Omental fat pad (tissue), 4 donors: ENCODE measurements around the gene SYT12. TPM values are rescaled to one million over a fixed set of nuclear protein-coding genes. Genes with fewer than 3 reads are reported as not detected.
A peak's percentile ranks its signal among the peaks of the same experiment; 100 is the strongest.

Experiments
- ATAC-seq: fragments of 150-250 bp; one replicate; pipeline ENCODE4 v1.9.1; 2016; ENCODE audit warnings: mild to moderate bottlenecking, moderate library complexity; ENCODE audit not compliant: low FRiP score
- DNase-seq: peaks from one replicate; pipeline ENCODE4 v3.0.0-alpha.2; 2019; ENCODE audit warnings: low spot score
- total RNA-seq, 4 donors: library from RNA; depleted of rRNA; stranded (reverse); fragments of >200 nt; gene quantifications; one replicate each; pipeline ENCODE4 v1.1.0, GENCODE V29; 2016
- TF ChIP-seq, protein P1 (sequence below), 3 donors: fragments of 450-650 bp; IDR thresholded peaks; one replicate each; pipeline ENCODE4 v1.5.1; 2016 to 2017; ENCODE audit warnings: antibody characterized with exemption in 3 of 3, mild to moderate bottlenecking in 3 of 3, moderate library complexity in 2 of 3

The SYT12 gene
- total RNA-seq, 4 donors from 2014 or later, result 0.36 to 1.8 (median 0.37) TPM; not detected in 1

DNA sequence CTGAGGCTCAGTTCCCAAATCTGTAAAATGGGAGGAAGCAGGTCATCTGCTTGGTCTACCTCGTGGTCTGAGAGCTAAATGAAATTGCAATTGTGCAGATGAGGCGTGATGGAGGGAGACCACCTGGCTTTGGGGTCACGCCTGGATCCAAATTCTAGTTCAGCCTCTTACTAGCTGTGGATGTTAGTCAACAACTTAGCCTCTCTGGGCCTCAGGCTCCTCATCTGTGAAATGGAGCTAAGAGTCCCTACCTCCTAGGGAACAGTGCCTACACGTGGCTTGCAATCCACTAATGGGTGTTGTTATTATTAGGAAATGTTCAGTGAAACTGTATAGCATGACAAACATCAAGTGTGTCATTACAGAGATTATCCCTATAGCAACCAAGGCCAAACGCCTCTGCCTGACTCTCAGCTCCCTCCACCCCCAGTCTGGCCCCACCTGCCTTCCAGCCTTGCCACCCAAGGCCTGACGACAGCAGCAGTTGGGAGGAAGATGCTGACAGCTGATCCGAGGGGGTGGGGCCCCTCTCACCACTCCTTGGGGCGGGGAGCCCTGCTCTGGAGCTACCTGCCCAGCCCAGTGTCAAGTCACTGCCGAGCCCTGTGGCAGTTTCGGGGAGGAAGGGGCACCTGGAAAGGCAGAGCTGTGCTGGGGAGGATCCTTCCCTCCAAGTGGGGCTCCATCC lies 32.0 kb downstream of the SYT12 start:
- DNase-seq (no peak), ATAC-seq (peak; percentile 58)
- TF ChIP-seq, protein P1, sequence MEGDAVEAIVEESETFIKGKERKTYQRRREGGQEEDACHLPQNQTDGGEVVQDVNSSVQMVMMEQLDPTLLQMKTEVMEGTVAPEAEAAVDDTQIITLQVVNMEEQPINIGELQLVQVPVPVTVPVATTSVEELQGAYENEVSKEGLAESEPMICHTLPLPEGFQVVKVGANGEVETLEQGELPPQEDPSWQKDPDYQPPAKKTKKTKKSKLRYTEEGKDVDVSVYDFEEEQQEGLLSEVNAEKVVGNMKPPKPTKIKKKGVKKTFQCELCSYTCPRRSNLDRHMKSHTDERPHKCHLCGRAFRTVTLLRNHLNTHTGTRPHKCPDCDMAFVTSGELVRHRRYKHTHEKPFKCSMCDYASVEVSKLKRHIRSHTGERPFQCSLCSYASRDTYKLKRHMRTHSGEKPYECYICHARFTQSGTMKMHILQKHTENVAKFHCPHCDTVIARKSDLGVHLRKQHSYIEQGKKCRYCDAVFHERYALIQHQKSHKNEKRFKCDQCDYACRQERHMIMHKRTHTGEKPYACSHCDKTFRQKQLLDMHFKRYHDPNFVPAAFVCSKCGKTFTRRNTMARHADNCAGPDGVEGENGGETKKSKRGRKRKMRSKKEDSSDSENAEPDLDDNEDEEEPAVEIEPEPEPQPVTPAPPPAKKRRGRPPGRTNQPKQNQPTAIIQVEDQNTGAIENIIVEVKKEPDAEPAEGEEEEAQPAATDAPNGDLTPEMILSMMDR (IDR thresholded peaks at IDR 0.05), result no peak

DNA sequence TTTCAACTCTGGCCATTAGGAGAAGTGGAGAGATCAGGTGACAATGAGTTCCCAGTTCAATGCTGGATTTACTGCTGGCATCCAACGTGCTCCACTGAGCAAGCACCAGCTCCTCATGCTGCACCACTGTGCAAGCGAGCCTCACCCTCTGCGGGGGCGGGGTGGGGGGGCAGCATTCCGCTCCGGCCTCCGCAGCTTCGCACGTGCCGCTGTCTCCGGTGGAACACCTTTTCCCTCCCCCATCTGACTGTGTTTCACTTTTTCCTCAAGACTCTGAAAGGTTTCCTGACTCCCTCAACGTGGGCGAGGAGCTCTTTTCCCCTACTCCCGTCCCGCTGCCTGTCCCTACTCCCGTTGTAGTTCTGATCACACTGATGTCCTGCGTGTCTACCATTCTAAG lies 32.9 kb downstream of the SYT12 start:
- no peak for DNase-seq
- TF ChIP-seq, protein P1 (IDR thresholded peaks at IDR 0.05), result no peak
- peak; percentile 71 for ATAC-seq

- DNase-seq (no peak), ATAC-seq (peak; percentile 62)
- TF ChIP-seq, protein P1 (IDR thresholded peaks at IDR 0.05), result no peak
These were observed 33.6 kb downstream of the SYT12 start, which contains the start of gene RHOD for GRCh38 chr11:67056267-67057204. Gene RHOD (plus strand): TSS chr11:67056847. CDS start chr11:67056903, 56 bp downstream.

DNA sequence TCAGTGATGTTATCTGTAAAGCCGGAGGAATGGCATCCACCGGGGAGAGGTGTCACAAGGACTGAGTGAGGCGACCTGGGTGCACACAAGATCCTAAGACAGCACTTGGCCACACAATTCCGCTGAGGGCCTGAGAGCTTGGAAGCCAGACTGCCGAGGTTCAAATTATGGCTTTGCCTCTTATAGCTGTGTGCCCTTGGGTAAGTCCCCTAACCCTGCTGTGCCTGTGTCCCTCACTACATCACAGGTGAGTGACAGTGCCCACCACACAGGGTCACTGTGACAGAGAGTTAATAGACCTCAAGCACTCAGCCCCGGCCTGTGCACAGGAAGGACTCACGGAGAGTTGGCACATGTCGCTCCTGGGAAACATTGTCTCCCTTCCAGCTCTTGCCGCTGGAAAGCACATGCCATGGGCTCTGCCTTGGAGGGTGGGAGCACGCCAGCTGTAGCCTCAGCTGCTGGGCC lies 34.3 kb downstream of the SYT12 start:
- ATAC-seq, result no peak
- DNase-seq, result no peak
- TF ChIP-seq, protein P1 (IDR thresholded peaks at IDR 0.05), result no peak

DNA sequence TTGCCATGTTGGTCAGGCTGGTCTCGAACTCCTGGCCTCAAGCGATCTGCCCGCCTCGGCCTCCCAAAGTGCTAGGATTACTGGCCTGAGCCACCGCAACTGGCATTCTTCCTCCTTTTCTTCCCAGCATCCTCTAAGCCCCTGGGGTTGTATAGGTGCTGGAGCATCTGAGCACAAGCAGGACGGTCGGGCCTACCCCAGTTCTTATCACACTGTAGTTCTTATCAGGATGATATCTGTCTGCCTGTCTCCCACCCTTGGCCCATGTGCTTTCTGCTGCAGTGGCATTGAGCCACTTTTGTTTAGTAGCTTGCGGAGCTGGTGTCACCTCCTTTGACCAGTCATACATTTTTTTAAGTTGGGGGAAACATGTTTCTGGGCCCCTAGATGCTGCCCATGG lies 35.6 kb downstream of the SYT12 start:
- no peak for DNase-seq
- ATAC-seq, result no peak
- TF ChIP-seq, protein P1 (IDR thresholded peaks at IDR 0.05), result no peak

DNA sequence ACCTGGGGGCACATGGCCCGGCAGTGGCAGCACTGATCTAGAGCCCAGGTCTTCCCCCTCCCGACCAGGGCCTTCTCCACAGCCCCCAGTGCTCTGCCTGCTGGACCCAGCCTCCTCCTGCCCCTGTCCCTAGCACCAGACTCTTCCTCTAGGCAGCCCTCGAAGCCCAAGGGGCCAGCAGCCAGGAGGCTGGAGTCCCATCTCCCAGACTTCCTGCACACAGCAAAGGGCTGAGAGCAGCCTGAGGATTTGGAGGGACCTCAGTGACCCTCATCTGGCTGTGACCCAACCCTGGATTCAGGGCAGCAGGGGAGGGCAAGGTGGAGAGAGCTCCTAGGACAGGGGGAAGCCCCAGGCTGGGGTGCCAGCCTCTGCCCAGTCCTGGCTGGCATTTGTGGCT lies 36.7 kb downstream of the SYT12 start:
- DNase-seq (no peak), ATAC-seq (no peak)
- TF ChIP-seq, protein P1 (IDR thresholded peaks at IDR 0.05), result no peak
